Keratinocyte (primary cell): ENCODE data around the gene MMS19.

Source experiments
- CTCF ChIP-seq, 3 experiments: IDR thresholded peaks in 1 of 3; conservative IDR thresholded peaks in 1 of 3; optimal IDR thresholded peaks in 1 of 3; 2 replicates in 2 of 3; 3 replicates in 1 of 3; pipeline versions ENCODE3 to v1.5.1; 2011; ENCODE audit warnings: low read length in 3 of 3, mild to moderate bottlenecking in 3 of 3, moderate library complexity in 2 of 3, control low read depth in 1 of 3, inconsistent platforms in 1 of 3; ENCODE audit not compliant: insufficient read depth in 2 of 3; ENCODE audit errors: extremely low read depth in 1 of 3
- EZH2 ChIP-seq: IDR thresholded peaks from one replicate; pipeline ENCODE4 v1.6.1; 2012; ENCODE audit warnings: inconsistent platforms, mild to moderate bottlenecking, low read length, moderate library complexity

GRCh38 chr10:97466755-97467154 lies 31.5 kb downstream of the MMS19 start:
- TF ChIP-seq CTCF (optimal IDR thresholded peaks at IDR 0.05 in 1 of 3, IDR thresholded peaks at IDR 0.05 in 1 of 3, conservative IDR thresholded peaks at IDR 0.05 in 1 of 3; ENCODE audit: extremely low read depth in 1 of 3, insufficient read depth in 2 of 3, low read length in 3 of 3): no peak
- no peak for TF ChIP-seq EZH2
